Activated naive CD4-positive, alpha-beta T cell treated with anti-CD3 and anti-CD28 coated beads, Interleukin-2, amount 50 U/mL, for 24 hours (primary cell): Measurements from ENCODE around the gene PRKCG.
"Not testable (repeated sequence)": the region's sequence is repeated elsewhere in the genome, so short reads cannot be mapped to it uniquely, and the experiment has no call there.

Experiments used
- H3K27ac Mint-ChIP-seq: one replicate; pipeline ENCODE4 v1.8.0; 2021; ENCODE audit warnings: mild to moderate bottlenecking, mixed read lengths
- H3K27me3 Mint-ChIP-seq: one replicate; pipeline ENCODE4 v1.8.0; 2021; ENCODE audit warnings: mixed read lengths
- H3K36me3 Mint-ChIP-seq: one replicate; pipeline ENCODE4 v1.8.0; 2021; ENCODE audit warnings: mixed read lengths
- H3K4me1 Mint-ChIP-seq: one replicate; pipeline ENCODE4 v1.8.0; 2021; ENCODE audit warnings: mixed read lengths
- H3K4me3 Mint-ChIP-seq: one replicate; pipeline ENCODE4 v1.8.0; 2021; ENCODE audit warnings: mild to moderate bottlenecking, mixed read lengths
- H3K9me3 Mint-ChIP-seq: one replicate; pipeline ENCODE4 v1.8.0; 2021; ENCODE audit warnings: mixed read lengths

The PRKCG gene

GRCh38 chr19:53936029-53936428 is 54.0 kb downstream of the PRKCG start:
- Mint-ChIP-seq H3K4me3 (no peak overlapping the region), H3K36me3 (no peaks in the 10 kb centered on the region), H3K27ac (no peak overlapping the region)

DNA sequence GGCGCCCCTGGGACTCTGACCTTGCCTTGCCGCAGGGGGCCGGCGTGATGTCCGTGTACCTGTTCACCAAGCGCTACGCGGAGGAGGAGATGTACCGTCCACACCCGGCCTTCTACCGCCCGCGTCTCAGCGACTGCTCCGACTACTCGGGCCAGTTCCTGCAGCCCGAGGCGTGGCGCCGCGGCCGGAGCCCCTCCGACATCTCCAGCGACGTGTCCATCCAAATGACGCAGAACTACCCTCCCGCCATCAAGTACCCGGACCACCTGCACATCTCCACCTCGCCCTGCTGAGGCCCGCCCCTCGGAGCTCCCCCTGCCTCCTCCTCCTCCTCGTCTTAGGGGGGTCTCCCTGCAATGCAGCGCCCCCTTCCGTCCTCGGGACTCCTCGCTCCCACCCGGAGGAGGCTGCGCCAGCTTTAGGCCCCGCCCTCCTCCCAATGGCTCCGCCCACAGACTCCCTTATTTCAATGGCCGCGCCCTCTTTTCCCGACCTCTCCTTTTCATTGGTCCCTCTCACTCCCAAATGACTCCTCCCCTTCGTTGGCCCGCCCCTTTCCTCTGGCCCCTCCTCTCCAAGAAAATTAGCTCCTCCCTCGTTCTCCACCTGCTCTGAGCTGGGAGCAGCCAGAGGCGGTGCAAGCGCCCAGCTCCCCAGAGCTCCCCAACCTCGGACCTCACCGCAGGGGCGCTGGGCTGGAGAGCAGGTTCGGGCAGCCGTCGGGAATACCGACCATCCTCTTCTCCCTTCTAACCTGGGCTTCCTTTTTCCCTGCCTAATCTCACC is 60.2 kb downstream of the PRKCG start:
- Mint-ChIP-seq H3K9me3 (no peaks in the 10 kb centered on the region), H3K4me1 (no peaks in the 10 kb centered on the region), H3K36me3 (no peaks in the 10 kb centered on the region), H3K27ac (no peak overlapping the region), H3K4me3 (no peak overlapping the region), H3K27me3 (peaks cover 50% of the 10 kb centered on the region)

More at GRCh38 chr19:53936029-53936428, 54.0 kb downstream of the PRKCG start:
- Mint-ChIP-seq H3K4me1 (no peaks in the 10 kb centered on the region), H3K27me3 (peaks cover 19% of the 10 kb centered on the region), H3K9me3 (no peaks in the 10 kb centered on the region)

DNA sequence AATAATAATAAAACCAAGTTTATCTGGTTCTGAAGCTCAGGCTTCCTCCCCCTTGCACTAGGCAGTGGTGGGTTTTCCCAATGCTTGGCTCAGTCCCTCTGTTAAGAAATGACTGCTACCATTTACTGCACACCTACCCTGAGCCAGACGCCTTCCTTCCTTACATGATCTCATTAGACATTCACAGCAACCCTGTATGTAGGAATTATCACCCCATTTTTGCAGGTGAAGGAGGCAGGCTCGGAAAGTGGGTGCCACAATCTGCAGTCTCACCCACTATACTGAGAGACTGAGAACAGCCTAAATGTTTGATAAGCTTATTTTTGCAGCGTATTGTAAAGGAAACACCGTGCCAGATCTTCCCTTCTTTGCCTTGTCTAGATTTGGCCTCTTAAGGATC is 62.4 kb downstream of the PRKCG start:
- Mint-ChIP-seq H3K27ac (no peak overlapping the region), H3K27me3 (peaks cover 48% of the 10 kb centered on the region), H3K4me1 (no peaks in the 10 kb centered on the region), H3K4me3 (no peak overlapping the region), H3K36me3 (no peaks in the 10 kb centered on the region), H3K9me3 (no peaks in the 10 kb centered on the region)

- Mint-ChIP-seq H3K4me3 (no peak overlapping the region), H3K27me3 (peaks cover 50% of the 10 kb centered on the region), H3K27ac (no peak overlapping the region), H3K36me3 (no peaks in the 10 kb centered on the region), H3K4me1 (no peaks in the 10 kb centered on the region), H3K9me3 (no peaks in the 10 kb centered on the region)
Observed at GRCh38 chr19:53944933-53945332, 62.9 kb downstream of the PRKCG start.

DNA sequence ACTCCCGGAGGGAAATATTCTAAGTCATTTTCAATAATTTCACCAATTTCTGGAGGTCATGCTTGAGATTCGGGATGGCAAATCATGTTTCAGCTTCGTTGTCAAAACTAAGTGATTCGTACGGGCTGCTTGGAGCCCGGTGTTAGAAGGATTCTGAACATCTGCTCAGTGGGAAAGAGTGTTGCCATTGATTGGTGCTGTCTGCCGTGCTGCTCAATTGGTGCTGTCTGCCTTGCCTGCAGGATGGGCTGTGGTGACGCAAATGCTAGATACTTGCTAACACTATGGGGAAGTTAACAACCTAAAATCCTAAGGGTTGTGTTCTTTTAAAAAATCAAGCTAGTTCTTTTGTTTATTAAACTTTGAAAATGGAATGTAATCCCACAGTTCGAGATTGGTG is 63.4 kb downstream of the PRKCG start:
- no peak overlapping the region for H3K4me3 Mint-ChIP-seq
- no peaks in the 10 kb centered on the region for H3K4me1 Mint-ChIP-seq
- H3K36me3 Mint-ChIP-seq = no peaks in the 10 kb centered on the region
- no peaks in the 10 kb centered on the region for H3K9me3 Mint-ChIP-seq
- peaks cover 47% of the 10 kb centered on the region for H3K27me3 Mint-ChIP-seq
- H3K27ac Mint-ChIP-seq = no peak overlapping the region

DNA sequence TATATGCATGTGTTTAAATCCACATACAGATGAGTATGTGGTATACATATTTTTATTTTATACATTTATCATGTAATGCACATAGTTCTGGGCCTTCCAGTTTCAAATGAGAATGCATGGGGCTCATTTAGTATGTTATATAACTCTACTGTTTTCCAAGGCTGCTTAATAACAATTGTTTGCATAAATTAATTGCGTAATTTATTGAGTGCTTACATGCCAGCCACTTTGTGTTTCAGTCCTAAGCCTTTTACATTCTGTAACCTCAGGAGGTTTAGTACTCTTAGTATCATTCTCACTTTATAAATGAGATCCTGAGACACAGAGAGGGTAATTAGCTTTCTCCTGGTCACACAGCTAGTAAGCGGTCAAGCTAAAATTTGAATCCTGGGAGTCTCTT is 64.0 kb downstream of the PRKCG start:
- H3K4me3 Mint-ChIP-seq = no peak overlapping the region
- H3K27me3 Mint-ChIP-seq = peaks cover 45% of the 10 kb centered on the region
- no peaks in the 10 kb centered on the region for H3K4me1 Mint-ChIP-seq
- H3K36me3 Mint-ChIP-seq = no peaks in the 10 kb centered on the region
- H3K9me3 Mint-ChIP-seq = no peaks in the 10 kb centered on the region
- no peak overlapping the region for H3K27ac Mint-ChIP-seq

DNA sequence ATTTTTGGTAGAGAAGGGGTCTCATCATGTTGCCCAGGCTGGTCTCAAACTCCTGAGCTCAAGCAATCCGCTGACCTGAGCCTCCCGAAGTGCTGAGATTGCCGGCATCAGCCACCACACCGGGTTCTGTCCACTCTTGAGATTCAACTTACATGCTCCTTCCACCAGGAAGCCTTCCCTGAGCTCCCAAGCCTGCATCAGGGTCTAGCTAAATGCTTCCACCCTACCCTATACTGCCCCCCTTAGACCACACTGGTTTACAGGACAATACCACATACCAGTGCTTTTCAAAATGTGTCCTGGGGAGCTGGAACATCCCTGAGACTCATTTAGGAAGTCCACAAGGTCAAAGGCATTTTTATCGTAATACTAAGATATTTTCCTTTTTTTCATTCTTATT is 65.6 kb downstream of the PRKCG start:
- no peak overlapping the region for H3K27ac Mint-ChIP-seq
- H3K4me1 Mint-ChIP-seq = no peaks in the 10 kb centered on the region
- peaks cover 41% of the 10 kb centered on the region for H3K27me3 Mint-ChIP-seq
- no peak overlapping the region for H3K4me3 Mint-ChIP-seq
- H3K36me3 Mint-ChIP-seq = peaks cover 2% of the 10 kb centered on the region
- no peaks in the 10 kb centered on the region for H3K9me3 Mint-ChIP-seq

- H3K9me3 Mint-ChIP-seq, H3K4me1 Mint-ChIP-seq: not testable (repeated sequence)
- peaks cover 37% of the 10 kb centered on the region for H3K27me3 Mint-ChIP-seq
Observed at GRCh38 chr19:53948611-53949010, 66.6 kb downstream of the PRKCG start.

DNA sequence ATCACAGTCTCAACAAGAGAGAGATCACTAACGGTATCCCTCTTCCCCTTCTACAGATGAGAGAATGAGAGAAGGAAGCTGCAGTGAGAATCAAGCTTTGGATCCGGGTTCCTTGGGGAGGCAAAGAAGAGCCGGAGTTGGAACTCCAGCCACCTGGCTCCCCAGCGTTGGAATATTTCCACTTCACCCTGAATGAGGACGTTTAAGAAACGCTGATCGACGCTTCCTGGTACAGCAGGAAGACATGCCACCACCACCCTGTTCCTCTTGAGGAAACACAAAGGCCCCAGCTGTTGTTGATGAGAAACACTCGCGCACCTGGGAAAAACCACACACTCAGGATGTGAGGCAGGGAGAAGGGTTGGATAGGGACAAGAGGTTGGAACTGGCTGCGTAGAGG is 69.4 kb downstream of the PRKCG start:
- peaks cover 26% of the 10 kb centered on the region for H3K27me3 Mint-ChIP-seq

More at GRCh38 chr19:53948611-53949010, 66.6 kb downstream of the PRKCG start:
- H3K27ac Mint-ChIP-seq, H3K36me3 Mint-ChIP-seq, H3K4me3 Mint-ChIP-seq: not testable (repeated sequence)

GRCh38 chr19:53951947-53952346 is 70.0 kb downstream of the PRKCG start:
- Mint-ChIP-seq H3K27ac (peak overlapping the region; percentile 2), H3K9me3 (no peaks in the 10 kb centered on the region), H3K27me3 (peaks cover 26% of the 10 kb centered on the region), H3K36me3 (peaks cover 3% of the 10 kb centered on the region), H3K4me1 (no peaks in the 10 kb centered on the region), H3K4me3 (no peak overlapping the region)

More for the DNA sequence above, 69.4 kb downstream of the PRKCG start:
- H3K27ac Mint-ChIP-seq = no peak overlapping the region
- no peaks in the 10 kb centered on the region for H3K9me3 Mint-ChIP-seq
- H3K4me1 Mint-ChIP-seq = no peaks in the 10 kb centered on the region
- no peak overlapping the region for H3K4me3 Mint-ChIP-seq
- peaks cover 3% of the 10 kb centered on the region for H3K36me3 Mint-ChIP-seq

GRCh38 chr19:53953383-53953782 is 71.4 kb downstream of the PRKCG start:
- H3K4me1 Mint-ChIP-seq = peaks cover 4% of the 10 kb centered on the region
- H3K4me3 Mint-ChIP-seq = no peak overlapping the region
- no peak overlapping the region for H3K27ac Mint-ChIP-seq
- H3K9me3 Mint-ChIP-seq = no peaks in the 10 kb centered on the region
- H3K27me3 Mint-ChIP-seq = peaks cover 29% of the 10 kb centered on the region
- peaks cover 3% of the 10 kb centered on the region for H3K36me3 Mint-ChIP-seq
